BE2C (cell line): ENCODE results near the gene CYBB. TPM values are rescaled to one million over a fixed set of nuclear protein-coding genes. Genes with fewer than 3 reads are reported as not detected.
A peak's percentile ranks its signal among the peaks of the same experiment; 100 is the strongest.

Source experiments
- DNase-seq: peaks from one replicate; pipeline ENCODE4 v3.0.0-alpha.2; 2020
- H3K27me3 ChIP-seq: fragments of 250-450 bp; sonication (Bioruptor Pico); 2 replicates; pipeline ENCODE4 v1.5.1; 2020; ENCODE audit warnings: mild to moderate bottlenecking
- H3K36me3 ChIP-seq: fragments of 250-450 bp; sonication (Bioruptor Pico); 2 replicates; pipeline ENCODE4 v1.5.1; 2020; ENCODE audit warnings: mild to moderate bottlenecking
- H3K4me1 ChIP-seq: fragments of 250-450 bp; sonication (Bioruptor Pico); 2 replicates; pipeline ENCODE4 v1.5.1; 2020
- H3K4me3 ChIP-seq: 2 replicates; pipeline ENCODE4 v1.5.1; 2011; ENCODE audit warnings: low read depth, low read length
- H3K9me3 ChIP-seq: fragments of 250-450 bp; sonication (Bioruptor Pico); 2 replicates; pipeline ENCODE4 v1.5.1; 2020
- CTCF ChIP-seq: IDR thresholded peaks from 2 replicates; pipeline ENCODE4 v1.5.1; 2012; ENCODE audit warnings: mild to moderate bottlenecking, low read depth, low read length
- polyA plus RNA-seq: library from polyadenylated mRNA; unstranded; fragments of >200 nt; gene quantifications from one replicate; pipeline ENCODE4 v1.2.1, GENCODE V29; 2012; ENCODE audit warnings: low read depth, missing spikeins; ENCODE audit not compliant: insufficient read length, insufficient read depth

Gene CYBB
- not detected for polyA plus RNA-seq

GRCh38 chrX:37779857-37780256 lies at the start of gene CYBB:
TSS of gene CYBB (plus strand) at chrX:37780059. CDS start at chrX:37780078, 19 bp downstream.
- H3K9me3 ChIP-seq, result no peaks in the 10 kb centered on the region
- H3K4me1 ChIP-seq, result no peaks in the 10 kb centered on the region
- H3K36me3 ChIP-seq, result no peaks in the 10 kb centered on the region
- no peak for TF ChIP-seq CTCF
- no peak within 1 kb of the TSS for H3K4me3 ChIP-seq
- no peaks in the 10 kb centered on the region for H3K27me3 ChIP-seq
- no peak for DNase-seq

GRCh38 chrX:37745354-37745753 lies 34.5 kb upstream of the CYBB start:
- Histone ChIP-seq H3K27me3 (no peaks in the 10 kb centered on the region), H3K9me3 (no peaks in the 10 kb centered on the region), H3K4me3 (no peak overlapping the region), H3K4me1 (no peaks in the 10 kb centered on the region), H3K36me3 (no peaks in the 10 kb centered on the region)
- peak; percentile 68 for DNase-seq
- TF ChIP-seq CTCF, result peak; percentile 76

GRCh38 chrX:37745835-37746217 lies 34.0 kb upstream of the CYBB start:
- Histone ChIP-seq H3K27me3 (no peaks in the 10 kb centered on the region), H3K4me3 (no peak overlapping the region), H3K4me1 (no peaks in the 10 kb centered on the region), H3K9me3 (no peaks in the 10 kb centered on the region), H3K36me3 (no peaks in the 10 kb centered on the region)
- DNase-seq, result no peak
- TF ChIP-seq CTCF, result no peak

GRCh38 chrX:37746218-37746941 lies 33.5 kb upstream of the CYBB start:
- no peak for TF ChIP-seq CTCF
- no peak overlapping the region for H3K4me3 ChIP-seq
- H3K4me1 ChIP-seq, result no peaks in the 10 kb centered on the region
- no peaks in the 10 kb centered on the region for H3K9me3 ChIP-seq
- DNase-seq, result no peak
- no peaks in the 10 kb centered on the region for H3K36me3 ChIP-seq
- no peaks in the 10 kb centered on the region for H3K27me3 ChIP-seq

GRCh38 chrX:37746951-37747350 lies 32.9 kb upstream of the CYBB start:
- Histone ChIP-seq H3K36me3 (no peaks in the 10 kb centered on the region), H3K4me3 (no peak overlapping the region), H3K9me3 (no peaks in the 10 kb centered on the region), H3K27me3 (no peaks in the 10 kb centered on the region), H3K4me1 (no peaks in the 10 kb centered on the region)
- DNase-seq, result no peak
- no peak for TF ChIP-seq CTCF

GRCh38 chrX:37752281-37752680 lies 27.6 kb upstream of the CYBB start:
- Histone ChIP-seq H3K27me3 (no peaks in the 10 kb centered on the region), H3K9me3 (no peaks in the 10 kb centered on the region), H3K4me1 (no peaks in the 10 kb centered on the region), H3K36me3 (no peaks in the 10 kb centered on the region), H3K4me3 (no peak overlapping the region)
- no peak for TF ChIP-seq CTCF
- DNase-seq, result no peak
